ENCODE results near the gene P4HA3.

The P4HA3 gene

GRCh38 chr11:74226907-74227306 lies 84.5 kb downstream of the P4HA3 start:
- H3K4me3 ChIP-seq (ENCODE audit: low read depth, low read length), result no peak overlapping the region

GRCh38 chr11:74225565-74225964 lies 85.9 kb downstream of the P4HA3 start:
- TF ChIP-seq CTCF (IDR thresholded peaks at IDR 0.05; ENCODE audit: low read depth, low read length), result no peak
- no peak overlapping the region for H3K4me3 ChIP-seq (ENCODE audit: low read depth, low read length)

More at GRCh38 chr11:74226907-74227306, 84.5 kb downstream of the P4HA3 start:
- no peak for TF ChIP-seq CTCF (IDR thresholded peaks at IDR 0.05; ENCODE audit: low read depth, low read length)

GRCh38 chr11:74221816-74222215 lies 89.6 kb downstream of the P4HA3 start:
- no peak for TF ChIP-seq CTCF (IDR thresholded peaks at IDR 0.05; ENCODE audit: low read depth, low read length)
- no peak overlapping the region for H3K4me3 ChIP-seq (ENCODE audit: low read depth, low read length)

- no peak overlapping the region for H3K4me3 ChIP-seq (ENCODE audit: low read depth, low read length)
- no peak for TF ChIP-seq CTCF (IDR thresholded peaks at IDR 0.05; ENCODE audit: low read depth, low read length)
Measured at GRCh38 chr11:74220376-74220775, 91.1 kb downstream of the P4HA3 start.
